ENCODE results near the gene ST3GAL3.

The ST3GAL3 gene

DNA sequence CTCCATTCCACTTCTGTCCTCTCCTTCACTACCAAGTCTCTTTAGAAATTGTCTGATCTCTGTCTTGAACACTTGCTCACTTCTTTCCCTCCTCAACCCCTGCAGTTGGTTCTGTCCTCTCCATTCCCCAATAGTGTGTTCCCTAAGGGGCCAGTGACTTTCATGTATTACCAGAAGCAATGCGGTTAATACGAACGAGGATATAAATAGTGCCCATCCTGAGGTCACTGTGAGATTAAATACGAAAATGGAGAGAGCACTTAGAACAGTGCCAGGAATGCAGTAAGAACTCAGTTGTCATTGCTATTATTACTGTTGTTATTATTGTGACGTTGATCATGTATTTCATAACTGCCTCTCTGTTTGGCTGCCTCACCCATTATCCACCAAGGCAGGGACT, 173.3 kb downstream of the ST3GAL3 start:
- TF ChIP-seq, protein P1, sequence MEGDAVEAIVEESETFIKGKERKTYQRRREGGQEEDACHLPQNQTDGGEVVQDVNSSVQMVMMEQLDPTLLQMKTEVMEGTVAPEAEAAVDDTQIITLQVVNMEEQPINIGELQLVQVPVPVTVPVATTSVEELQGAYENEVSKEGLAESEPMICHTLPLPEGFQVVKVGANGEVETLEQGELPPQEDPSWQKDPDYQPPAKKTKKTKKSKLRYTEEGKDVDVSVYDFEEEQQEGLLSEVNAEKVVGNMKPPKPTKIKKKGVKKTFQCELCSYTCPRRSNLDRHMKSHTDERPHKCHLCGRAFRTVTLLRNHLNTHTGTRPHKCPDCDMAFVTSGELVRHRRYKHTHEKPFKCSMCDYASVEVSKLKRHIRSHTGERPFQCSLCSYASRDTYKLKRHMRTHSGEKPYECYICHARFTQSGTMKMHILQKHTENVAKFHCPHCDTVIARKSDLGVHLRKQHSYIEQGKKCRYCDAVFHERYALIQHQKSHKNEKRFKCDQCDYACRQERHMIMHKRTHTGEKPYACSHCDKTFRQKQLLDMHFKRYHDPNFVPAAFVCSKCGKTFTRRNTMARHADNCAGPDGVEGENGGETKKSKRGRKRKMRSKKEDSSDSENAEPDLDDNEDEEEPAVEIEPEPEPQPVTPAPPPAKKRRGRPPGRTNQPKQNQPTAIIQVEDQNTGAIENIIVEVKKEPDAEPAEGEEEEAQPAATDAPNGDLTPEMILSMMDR (IDR thresholded peaks at IDR 0.05): no peak

- TF ChIP-seq, protein P1 (IDR thresholded peaks at IDR 0.05): no peak
These were observed 174.1 kb downstream of the ST3GAL3 start for GRCh38 chr1:43881415-43881814.

DNA sequence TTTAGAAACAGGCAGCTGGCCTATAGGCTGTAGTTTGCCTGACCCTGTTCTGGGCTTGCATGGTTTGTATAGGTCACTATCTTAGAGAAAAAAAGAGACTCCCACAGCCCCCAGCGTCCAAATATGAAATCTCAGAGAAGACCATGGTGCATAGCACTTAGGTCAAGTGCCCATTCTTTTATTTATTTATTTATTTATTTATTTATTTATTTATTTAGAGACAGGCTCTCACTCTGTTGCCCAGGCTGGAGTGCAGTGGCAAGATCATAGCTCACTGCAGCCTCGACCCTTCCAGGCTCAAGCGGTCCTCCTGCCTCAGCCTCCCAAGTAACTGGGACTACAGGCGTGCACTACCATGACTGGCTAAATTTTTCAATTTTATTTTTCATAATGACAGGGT, 175.4 kb downstream of the ST3GAL3 start:
- TF ChIP-seq, protein P1 (IDR thresholded peaks at IDR 0.05): no peak

- TF ChIP-seq, protein P1 (IDR thresholded peaks at IDR 0.05): no peak
These were observed 176.0 kb downstream of the ST3GAL3 start for GRCh38 chr1:43883321-43883720.

DNA sequence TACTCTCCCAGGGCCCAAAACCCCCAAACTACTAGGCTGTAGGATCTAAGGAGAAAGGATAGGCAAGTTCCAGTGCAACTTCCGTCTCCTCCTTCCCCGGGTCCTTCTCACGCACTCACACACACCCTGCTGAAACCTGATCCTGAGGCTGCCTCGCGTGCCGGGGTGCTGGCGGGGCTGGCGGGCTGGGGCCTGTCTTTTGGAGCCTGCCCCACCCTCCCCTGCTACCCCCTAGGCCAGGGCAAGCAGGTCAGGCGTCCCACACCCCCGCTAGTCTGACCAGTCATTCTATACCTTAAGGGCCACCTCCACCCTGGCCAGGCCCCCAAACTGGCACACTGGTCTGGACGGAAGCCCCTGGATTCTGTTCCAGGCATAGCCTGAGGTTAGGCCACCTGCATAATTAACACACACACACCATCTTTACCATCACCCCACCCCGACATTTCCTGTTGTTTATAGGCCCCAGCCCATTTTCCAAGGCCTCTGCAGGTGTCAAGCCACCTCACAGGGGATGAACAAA, 178.0 kb downstream of the ST3GAL3 start:
- TF ChIP-seq, protein P1 (IDR thresholded peaks at IDR 0.05): no peak

- TF ChIP-seq, protein P1 (IDR thresholded peaks at IDR 0.05): no peak
These were observed 180.4 kb downstream of the ST3GAL3 start for GRCh38 chr1:43887748-43888147.

GRCh38 chr1:43890815-43891214, 183.5 kb downstream of the ST3GAL3 start:
- TF ChIP-seq, protein P1 (IDR thresholded peaks at IDR 0.05): no peak

DNA sequence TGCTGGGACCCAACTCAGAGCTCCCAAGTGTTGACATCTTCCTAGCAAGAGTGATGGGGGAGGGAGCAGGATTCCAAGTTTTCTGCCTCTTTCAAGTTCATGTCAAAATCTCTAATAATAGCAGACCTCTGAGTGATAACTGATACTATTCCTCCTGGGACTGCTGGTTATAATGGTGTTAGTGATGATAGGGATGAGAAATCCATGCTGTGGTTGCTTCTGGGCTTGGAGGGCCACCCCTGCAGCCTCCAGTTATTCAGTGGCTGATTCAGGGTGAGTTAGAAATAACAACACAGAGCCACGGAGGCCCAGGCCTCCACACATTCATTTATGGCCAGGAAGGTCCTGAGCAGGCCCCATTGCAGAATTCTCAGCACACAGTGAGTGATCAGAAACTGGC, 185.7 kb downstream of the ST3GAL3 start:
- TF ChIP-seq, protein P1 (IDR thresholded peaks at IDR 0.05): no peak

All from LNCAP (cell line).